ENCODE measurements around the gene LTN1. TPM values are rescaled to one million over a fixed set of nuclear protein-coding genes. Genes with fewer than 3 reads are reported as not detected.

LTN1 gene
- total RNA-seq, 1 donor from 2014 or later = 23.9 TPM

GRCh38 chr21:28884976-28885852 is 107.5 kb downstream of the LTN1 start:
- peak; percentile 93 for DNase-seq (ENCODE audit: low read depth)

- DNase-seq (ENCODE audit: low read depth) = peak; percentile 30
Observed at GRCh38 chr21:28884481-28884880, 108.2 kb downstream of the LTN1 start.

GRCh38 chr21:28883931-28884330 is 108.7 kb downstream of the LTN1 start:
- no peak for DNase-seq (ENCODE audit: low read depth)

GRCh38 chr21:28882345-28882744 is 110.3 kb downstream of the LTN1 start:
- DNase-seq (ENCODE audit: low read depth) = no peak

Other genes starting within 250 kb of the LTN1 start
- 23.7 and 26.5 TPM in 2 replicates for gene RWDD2B, start 26.5 kb upstream of the LTN1 start, total RNA-seq
- 39.2 and 47.8 TPM in 2 replicates for gene USP16, start 31.8 kb upstream of the LTN1 start, total RNA-seq
- gene CCT8, start 80.8 kb upstream of the LTN1 start, total RNA-seq = 222 and 258 TPM in 2 replicates
- 57.4 and 115 TPM in 2 replicates for gene MAP3K7CL, start 137.8 kb upstream of the LTN1 start, total RNA-seq

Measured in myocyte (in vitro differentiated cells).